Lower lobe of right lung (tissue), 2 donors: Measurements from ENCODE around the gene WBP1. TPM values are rescaled to one million over a fixed set of nuclear protein-coding genes. Genes with fewer than 3 reads are reported as not detected.

Source experiments
- ATAC-seq, 2 donors: fragments of 200-7000 bp; cut with Tn5 transposase; one replicate each; pipeline ENCODE4 v1.9.1; 2020 to 2022; ENCODE audit warnings: mild to moderate bottlenecking in 2 of 2, moderate library complexity in 2 of 2
- DNase-seq: peaks from one replicate; pipeline ENCODE4 v3.0.0-alpha.2; 2020
- H3K27ac ChIP-seq: fragments of 200-600 bp; one replicate; pipeline ENCODE4 v1.8.0; 2022
- H3K27me3 ChIP-seq: fragments of 200-600 bp; one replicate; pipeline ENCODE4 v1.8.0; 2022; ENCODE audit warnings: low read depth
- H3K36me3 ChIP-seq: fragments of 200-600 bp; one replicate; pipeline ENCODE4 v1.8.0; 2022; ENCODE audit warnings: mild to moderate bottlenecking
- H3K4me1 ChIP-seq: fragments of 200-600 bp; one replicate; pipeline ENCODE4 v1.8.0; 2022
- H3K4me3 ChIP-seq: fragments of 200-600 bp; one replicate; pipeline ENCODE4 v1.8.0; 2022; ENCODE audit warnings: mild to moderate bottlenecking
- H3K9me3 ChIP-seq: fragments of 200-600 bp; one replicate; pipeline ENCODE4 v1.8.0; 2022
- intact Hi-C: fragments of 100-400 bp; cut with DNase I; formaldehyde crosslinking; loops from one replicate; pipeline ENCODE4 v1.11.0; 2022
- long read RNA-seq: library from polyadenylated mRNA; unstranded; transcript quantifications from one replicate; pipeline ENCODE4 v2.0.0, GENCODE V29; 2021
- total RNA-seq: library from RNA; stranded (reverse); fragmentation: NEBNext Ultra II Directional; extraction: Animal tissue kit (Norgen Biotek cat#: 25700); gene quantifications from one replicate; pipeline ENCODE4 v1.2.1, GENCODE V29; 2021
- TF ChIP-seq, protein P1 (sequence below): fragments of 200-600 bp; IDR thresholded peaks from one replicate; pipeline ENCODE4 v1.8.0; 2022; ENCODE audit warnings: antibody characterized with exemption, mild to moderate bottlenecking
- donor health status: DM: no; HTN: yes; CAD: no; lungs with severe emphysema.

The WBP1 gene
- 60.1 TPM for total RNA-seq
- long read RNA-seq, transcript WBP1-201 (4 exons, 1,294 nt): major isoform, 25 of 42 reads
- long read RNA-seq, partial matches to known transcripts: 4 of 42 reads
- long read RNA-seq, other reads (novel, unspliced or antisense): 4 of 42 reads

DNA sequence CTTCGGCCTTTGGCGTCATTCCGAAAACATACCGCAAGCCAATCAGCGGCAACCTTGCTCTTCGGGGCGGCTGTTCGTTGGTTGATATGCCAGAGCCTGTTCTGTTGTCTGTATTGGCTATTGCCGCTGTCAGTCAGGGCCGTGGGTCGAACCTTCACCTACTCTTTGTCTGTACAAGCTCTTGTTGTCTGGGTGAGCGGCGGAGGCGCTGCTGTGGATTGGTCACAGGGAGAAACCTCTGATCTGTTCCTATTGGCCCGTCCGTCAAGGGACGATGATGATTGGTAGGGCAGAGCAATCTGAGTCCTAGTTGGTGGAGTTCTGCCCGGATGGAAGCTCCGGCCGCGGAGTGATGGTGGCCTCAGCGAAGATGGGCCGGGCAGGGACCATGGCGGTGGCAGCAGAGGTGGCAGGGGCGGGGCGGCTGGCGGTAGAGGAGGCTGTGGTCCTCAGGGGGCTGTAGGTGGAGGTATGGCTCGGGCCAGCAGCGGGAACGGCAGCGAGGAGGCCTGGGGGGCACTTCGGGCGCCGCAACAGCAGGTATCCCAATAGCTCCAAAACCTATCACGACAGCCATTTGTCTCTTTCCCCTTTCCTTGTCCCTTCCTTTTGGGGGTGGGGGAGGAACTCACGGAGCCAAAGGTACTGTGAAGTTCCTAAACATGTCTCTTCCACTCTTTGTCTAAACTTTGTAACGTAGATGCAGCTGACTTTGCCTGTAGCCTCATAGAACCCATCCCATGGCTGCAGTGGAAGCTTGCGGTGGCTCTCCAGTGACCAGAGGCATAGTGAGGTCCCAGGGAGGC is at the start of gene WBP1:
Gene WBP1, plus strand, starts transcription at position 307 of the 806 bp plus-strand sequence. Its CDS starts 165 bp downstream, at position 472.
- Histone ChIP-seq H3K9me3 (no peaks in the 10 kb centered on the region), H3K4me1 (peaks cover 38% of the 10 kb centered on the region), H3K36me3 (peaks cover 24% of the 10 kb centered on the region), H3K4me3 (peak within 1 kb of the TSS; percentile 74), H3K27me3 (no peaks in the 10 kb centered on the region), H3K27ac (peak within 1 kb of the TSS; percentile 97)
- ATAC-seq (peak; percentile 95 to 96), DNase-seq (peak; percentile 100)
- intact Hi-C loops: no loop called here
- TF ChIP-seq, protein P1, sequence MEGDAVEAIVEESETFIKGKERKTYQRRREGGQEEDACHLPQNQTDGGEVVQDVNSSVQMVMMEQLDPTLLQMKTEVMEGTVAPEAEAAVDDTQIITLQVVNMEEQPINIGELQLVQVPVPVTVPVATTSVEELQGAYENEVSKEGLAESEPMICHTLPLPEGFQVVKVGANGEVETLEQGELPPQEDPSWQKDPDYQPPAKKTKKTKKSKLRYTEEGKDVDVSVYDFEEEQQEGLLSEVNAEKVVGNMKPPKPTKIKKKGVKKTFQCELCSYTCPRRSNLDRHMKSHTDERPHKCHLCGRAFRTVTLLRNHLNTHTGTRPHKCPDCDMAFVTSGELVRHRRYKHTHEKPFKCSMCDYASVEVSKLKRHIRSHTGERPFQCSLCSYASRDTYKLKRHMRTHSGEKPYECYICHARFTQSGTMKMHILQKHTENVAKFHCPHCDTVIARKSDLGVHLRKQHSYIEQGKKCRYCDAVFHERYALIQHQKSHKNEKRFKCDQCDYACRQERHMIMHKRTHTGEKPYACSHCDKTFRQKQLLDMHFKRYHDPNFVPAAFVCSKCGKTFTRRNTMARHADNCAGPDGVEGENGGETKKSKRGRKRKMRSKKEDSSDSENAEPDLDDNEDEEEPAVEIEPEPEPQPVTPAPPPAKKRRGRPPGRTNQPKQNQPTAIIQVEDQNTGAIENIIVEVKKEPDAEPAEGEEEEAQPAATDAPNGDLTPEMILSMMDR: no peak

DNA sequence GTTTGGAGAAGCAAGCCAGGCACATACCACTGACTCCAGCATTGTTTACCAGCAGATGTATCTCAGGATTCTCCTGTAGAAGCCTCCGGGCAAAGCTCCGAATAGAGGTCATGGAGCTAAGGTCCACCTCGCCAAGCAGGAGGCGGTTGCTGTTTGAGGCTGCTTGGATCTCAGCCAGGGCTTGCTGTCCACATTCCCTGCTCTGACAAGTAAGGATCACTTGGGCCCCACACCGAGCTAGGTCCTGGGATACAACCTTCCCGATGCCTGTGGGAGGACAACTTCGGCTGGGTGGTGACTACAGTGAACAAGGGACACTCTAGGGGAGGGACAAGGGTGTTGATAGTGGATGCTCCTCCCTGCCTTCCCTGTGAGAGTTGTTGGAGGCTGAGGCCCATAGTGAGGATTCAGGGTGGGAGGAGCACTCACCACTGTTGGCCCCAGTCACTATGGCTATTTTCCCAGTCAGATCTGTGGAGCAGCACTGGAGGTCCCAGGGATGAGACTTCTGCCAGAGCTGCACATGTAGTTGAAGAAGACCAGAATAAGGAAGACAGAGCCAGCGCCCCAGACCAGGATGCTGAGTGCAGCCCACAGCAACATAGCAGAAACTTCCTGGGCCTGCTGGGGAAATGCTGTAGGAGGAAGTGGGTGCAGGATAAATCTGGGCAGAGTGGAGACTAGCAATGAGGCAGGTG is 45.1 kb upstream of the WBP1 start:
- intact Hi-C loops: no loop called here

GRCh38 chr2:74414441-74414840 is 43.8 kb upstream of the WBP1 start:
- H3K4me1 ChIP-seq: peaks cover 31% of the 10 kb centered on the region
- peak overlapping the region; percentile 36 for H3K27ac ChIP-seq

More for the DNA sequence above, 45.1 kb upstream of the WBP1 start:
- ATAC-seq (no peak), DNase-seq (no peak)
- H3K4me3 ChIP-seq: no peak overlapping the region
- no peaks in the 10 kb centered on the region for H3K9me3 ChIP-seq
- no peaks in the 10 kb centered on the region for H3K36me3 ChIP-seq
- H3K4me1 ChIP-seq: peaks cover 25% of the 10 kb centered on the region
- H3K27me3 ChIP-seq: peaks cover 11% of the 10 kb centered on the region
- TF ChIP-seq, protein P1: no peak
- no peak overlapping the region for H3K27ac ChIP-seq

DNA sequence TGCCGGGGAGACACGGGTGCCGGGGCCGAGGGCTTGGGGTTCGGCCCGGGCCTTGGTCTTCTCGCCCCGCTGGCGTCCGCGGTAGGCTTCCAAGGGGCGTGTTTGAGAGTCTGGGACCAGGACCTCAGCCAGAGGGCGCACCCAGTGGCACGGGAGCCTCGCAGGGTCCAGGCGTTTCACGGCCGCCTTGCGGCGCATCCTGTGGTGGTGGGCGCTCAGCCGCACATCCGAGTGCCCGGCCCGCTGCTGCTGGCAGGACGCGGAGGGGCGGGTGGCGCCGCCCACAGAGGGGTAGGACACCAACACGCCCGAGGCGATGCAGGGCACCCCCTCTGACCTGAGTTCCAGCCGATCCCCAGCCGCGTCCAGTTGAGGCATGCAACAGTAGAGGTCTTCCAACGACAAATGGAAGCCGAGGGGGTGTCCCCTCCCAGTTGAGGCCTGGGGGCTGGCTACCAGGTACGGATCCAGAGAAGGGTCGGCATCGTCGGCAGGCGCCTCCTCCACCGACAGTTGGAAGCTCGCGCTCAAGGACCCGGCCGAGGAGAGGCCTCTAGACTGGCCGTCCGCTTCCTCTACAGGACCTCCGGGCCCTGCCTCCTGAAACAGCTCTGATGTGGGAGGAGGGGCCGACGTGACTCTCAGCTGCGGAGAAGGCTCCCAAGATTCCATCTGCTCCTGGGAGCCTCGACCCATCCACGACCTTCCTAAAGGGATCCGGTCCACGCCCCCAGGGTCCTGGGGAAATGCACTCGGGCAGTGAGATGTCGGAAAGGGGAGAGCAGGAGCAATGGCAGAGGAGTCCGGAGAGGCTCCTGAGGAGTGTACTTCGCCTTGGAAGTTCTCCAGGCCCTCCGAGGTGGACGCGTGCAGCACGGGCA is 43.1 kb upstream of the WBP1 start:
- no peaks in the 10 kb centered on the region for H3K9me3 ChIP-seq
- peaks cover 31% of the 10 kb centered on the region for H3K4me1 ChIP-seq
- H3K36me3 ChIP-seq: no peaks in the 10 kb centered on the region
- peak overlapping the region; percentile 36 for H3K27ac ChIP-seq
- TF ChIP-seq, protein P1: peak; percentile 45
- DNase-seq: peak; percentile 66
- peak; percentile 81 to 87 for ATAC-seq
- intact Hi-C loops: no loop called here
- peaks cover 11% of the 10 kb centered on the region for H3K27me3 ChIP-seq
- peak overlapping the region; percentile 66 for H3K4me3 ChIP-seq

More at GRCh38 chr2:74414441-74414840, 43.8 kb upstream of the WBP1 start:
- Histone ChIP-seq H3K27me3 (peaks cover 11% of the 10 kb centered on the region), H3K4me3 (peak overlapping the region; percentile 66), H3K9me3 (no peaks in the 10 kb centered on the region), H3K36me3 (no peaks in the 10 kb centered on the region)
- intact Hi-C loops: no loop called here
- ATAC-seq (peak; percentile 32 to 34), DNase-seq (no peak)
- TF ChIP-seq, protein P1: no peak
